ENCODE data around the gene EPG5.

Gene EPG5

GRCh38 chr18:45845410-45845809 lies 121.7 kb downstream of the EPG5 start:
- no peak overlapping the region for H3K4me2 ChIP-seq (ENCODE audit: low read depth, low read length, poor library complexity, severe bottlenecking)
- no peaks in the 10 kb centered on the region for H3K9me2 ChIP-seq (replicated peaks; ENCODE audit: insufficient read depth, low read length)
- H3K79me2 ChIP-seq (ENCODE audit: insufficient read depth, low read length) = no peaks in the 10 kb centered on the region
- no peaks in the 10 kb centered on the region for H3F3A ChIP-seq (ENCODE audit: insufficient read depth)
- H2AFZ ChIP-seq (ENCODE audit: low read depth, low read length, severe bottlenecking) = no peak overlapping the region
- TF ChIP-seq EZH2phosphoT487 (conservative IDR thresholded peaks at IDR 0.05; ENCODE audit: low read length) = no peak
- H3K27me3 ChIP-seq (ENCODE audit: low read length) = no peaks in the 10 kb centered on the region
- no peak overlapping the region for H3K4me3 ChIP-seq (ENCODE audit: insufficient read depth, low read length, poor library complexity, severe bottlenecking)
- H3K9me3 ChIP-seq (ENCODE audit: insufficient read depth, low read length) = no peaks in the 10 kb centered on the region
- H3K9ac ChIP-seq (ENCODE audit: low read length) = no peak overlapping the region
- no peaks in the 10 kb centered on the region for H4K20me1 ChIP-seq (ENCODE audit: low read depth, low read length)
- H3K27ac ChIP-seq (ENCODE audit: low read depth, low read length) = no peak overlapping the region
- no peaks in the 10 kb centered on the region for H3K36me3 ChIP-seq (ENCODE audit: low read length)

DNA sequence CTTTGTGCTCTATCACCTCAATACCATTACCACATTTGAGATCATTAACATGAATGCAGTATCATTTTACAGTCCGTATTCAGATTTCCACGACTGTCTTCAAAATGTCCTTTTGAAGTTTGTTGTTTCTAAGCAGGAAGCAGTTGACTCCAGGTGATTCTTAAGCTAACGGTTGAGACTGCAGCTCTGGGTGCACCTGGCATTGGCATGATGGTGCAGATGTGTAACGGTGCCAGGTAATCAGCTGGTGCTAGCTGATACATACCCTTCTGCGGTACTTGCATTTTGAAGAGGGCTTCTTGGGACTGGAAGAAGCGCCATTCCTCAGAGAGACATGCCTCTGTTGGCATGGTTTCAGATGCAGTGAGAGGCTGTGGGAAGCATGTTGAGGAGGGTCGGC lies 122.2 kb downstream of the EPG5 start:
- TF ChIP-seq, protein P1, sequence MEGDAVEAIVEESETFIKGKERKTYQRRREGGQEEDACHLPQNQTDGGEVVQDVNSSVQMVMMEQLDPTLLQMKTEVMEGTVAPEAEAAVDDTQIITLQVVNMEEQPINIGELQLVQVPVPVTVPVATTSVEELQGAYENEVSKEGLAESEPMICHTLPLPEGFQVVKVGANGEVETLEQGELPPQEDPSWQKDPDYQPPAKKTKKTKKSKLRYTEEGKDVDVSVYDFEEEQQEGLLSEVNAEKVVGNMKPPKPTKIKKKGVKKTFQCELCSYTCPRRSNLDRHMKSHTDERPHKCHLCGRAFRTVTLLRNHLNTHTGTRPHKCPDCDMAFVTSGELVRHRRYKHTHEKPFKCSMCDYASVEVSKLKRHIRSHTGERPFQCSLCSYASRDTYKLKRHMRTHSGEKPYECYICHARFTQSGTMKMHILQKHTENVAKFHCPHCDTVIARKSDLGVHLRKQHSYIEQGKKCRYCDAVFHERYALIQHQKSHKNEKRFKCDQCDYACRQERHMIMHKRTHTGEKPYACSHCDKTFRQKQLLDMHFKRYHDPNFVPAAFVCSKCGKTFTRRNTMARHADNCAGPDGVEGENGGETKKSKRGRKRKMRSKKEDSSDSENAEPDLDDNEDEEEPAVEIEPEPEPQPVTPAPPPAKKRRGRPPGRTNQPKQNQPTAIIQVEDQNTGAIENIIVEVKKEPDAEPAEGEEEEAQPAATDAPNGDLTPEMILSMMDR (IDR thresholded peaks at IDR 0.05; ENCODE audit: insufficient read depth, low read length, poor library complexity, severe bottlenecking) = no peak
- no peak for TF ChIP-seq EZH2phosphoT487 (conservative IDR thresholded peaks at IDR 0.05; ENCODE audit: low read length)
- no peak overlapping the region for H3K27ac ChIP-seq (ENCODE audit: low read depth, low read length)
- H4K20me1 ChIP-seq (ENCODE audit: low read depth, low read length) = no peaks in the 10 kb centered on the region
- H3K9me3 ChIP-seq (ENCODE audit: insufficient read depth, low read length) = no peaks in the 10 kb centered on the region
- H3K4me3 ChIP-seq (ENCODE audit: insufficient read depth, low read length, poor library complexity, severe bottlenecking) = no peak overlapping the region
- no peaks in the 10 kb centered on the region for H3K36me3 ChIP-seq (ENCODE audit: low read length)
- H3K79me2 ChIP-seq (ENCODE audit: insufficient read depth, low read length) = no peaks in the 10 kb centered on the region
- no peaks in the 10 kb centered on the region for H3K27me3 ChIP-seq (ENCODE audit: low read length)
- no peak overlapping the region for H2AFZ ChIP-seq (ENCODE audit: low read depth, low read length, severe bottlenecking)
- H3K9ac ChIP-seq (ENCODE audit: low read length) = no peak overlapping the region
- no peaks in the 10 kb centered on the region for H3F3A ChIP-seq (ENCODE audit: insufficient read depth)
- H3K4me2 ChIP-seq (ENCODE audit: low read depth, low read length, poor library complexity, severe bottlenecking) = no peak overlapping the region
- H3K9me2 ChIP-seq (replicated peaks; ENCODE audit: insufficient read depth, low read length) = no peaks in the 10 kb centered on the region

- Histone ChIP-seq H3K9ac (ENCODE audit: low read length) (no peak overlapping the region), H4K20me1 (ENCODE audit: low read depth, low read length) (no peaks in the 10 kb centered on the region), H3K27me3 (ENCODE audit: low read length) (no peaks in the 10 kb centered on the region), H2AFZ (ENCODE audit: low read depth, low read length, severe bottlenecking) (no peak overlapping the region), H3K9me2 (replicated peaks; ENCODE audit: insufficient read depth, low read length) (no peaks in the 10 kb centered on the region), H3K4me3 (ENCODE audit: insufficient read depth, low read length, poor library complexity, severe bottlenecking) (no peak overlapping the region), H3K4me2 (ENCODE audit: low read depth, low read length, poor library complexity, severe bottlenecking) (no peak overlapping the region), H3F3A (ENCODE audit: insufficient read depth) (no peaks in the 10 kb centered on the region), H3K79me2 (ENCODE audit: insufficient read depth, low read length) (no peaks in the 10 kb centered on the region), H3K9me3 (ENCODE audit: insufficient read depth, low read length) (no peaks in the 10 kb centered on the region), H3K27ac (ENCODE audit: low read depth, low read length) (no peak overlapping the region), H3K36me3 (ENCODE audit: low read length) (no peaks in the 10 kb centered on the region)
- TF ChIP-seq EZH2phosphoT487 (conservative IDR thresholded peaks at IDR 0.05; ENCODE audit: low read length) = no peak
- TF ChIP-seq, protein P1 (IDR thresholded peaks at IDR 0.05; ENCODE audit: insufficient read depth, low read length, poor library complexity, severe bottlenecking) = no peak
Observed at GRCh38 chr18:45843019-45843418, 124.1 kb downstream of the EPG5 start.

- H3K36me3 ChIP-seq (ENCODE audit: low read length) = no peaks in the 10 kb centered on the region
- no peaks in the 10 kb centered on the region for H3K79me2 ChIP-seq (ENCODE audit: insufficient read depth, low read length)
- no peak overlapping the region for H3K4me2 ChIP-seq (ENCODE audit: low read depth, low read length, poor library complexity, severe bottlenecking)
- H3K27me3 ChIP-seq (ENCODE audit: low read length) = no peaks in the 10 kb centered on the region
- no peaks in the 10 kb centered on the region for H3K9me3 ChIP-seq (ENCODE audit: insufficient read depth, low read length)
- no peaks in the 10 kb centered on the region for H3K9me2 ChIP-seq (replicated peaks; ENCODE audit: insufficient read depth, low read length)
- no peaks in the 10 kb centered on the region for H4K20me1 ChIP-seq (ENCODE audit: low read depth, low read length)
- no peak overlapping the region for H3K27ac ChIP-seq (ENCODE audit: low read depth, low read length)
- H2AFZ ChIP-seq (ENCODE audit: low read depth, low read length, severe bottlenecking) = no peak overlapping the region
- H3K9ac ChIP-seq (ENCODE audit: low read length) = no peak overlapping the region
- no peak for TF ChIP-seq EZH2phosphoT487 (conservative IDR thresholded peaks at IDR 0.05; ENCODE audit: low read length)
- TF ChIP-seq, protein P1 (IDR thresholded peaks at IDR 0.05; ENCODE audit: insufficient read depth, low read length, poor library complexity, severe bottlenecking) = no peak
- H3K4me3 ChIP-seq (ENCODE audit: insufficient read depth, low read length, poor library complexity, severe bottlenecking) = no peak overlapping the region
- H3F3A ChIP-seq (ENCODE audit: insufficient read depth) = no peaks in the 10 kb centered on the region
Observed at GRCh38 chr18:45841765-45842442, 125.2 kb downstream of the EPG5 start.
